Epidermal melanocyte (primary cell): ENCODE data around the gene TMA7.
"Not testable (repeated sequence)": the region's sequence is repeated elsewhere in the genome, so short reads cannot be mapped to it uniquely, and the experiment has no call there.

Experiments
- DNase-seq: peaks from one replicate; pipeline ENCODE4 v3.0.0; 2011; ENCODE audit warnings: low spot score; ENCODE audit not compliant: insufficient read length

The TMA7 gene

DNA sequence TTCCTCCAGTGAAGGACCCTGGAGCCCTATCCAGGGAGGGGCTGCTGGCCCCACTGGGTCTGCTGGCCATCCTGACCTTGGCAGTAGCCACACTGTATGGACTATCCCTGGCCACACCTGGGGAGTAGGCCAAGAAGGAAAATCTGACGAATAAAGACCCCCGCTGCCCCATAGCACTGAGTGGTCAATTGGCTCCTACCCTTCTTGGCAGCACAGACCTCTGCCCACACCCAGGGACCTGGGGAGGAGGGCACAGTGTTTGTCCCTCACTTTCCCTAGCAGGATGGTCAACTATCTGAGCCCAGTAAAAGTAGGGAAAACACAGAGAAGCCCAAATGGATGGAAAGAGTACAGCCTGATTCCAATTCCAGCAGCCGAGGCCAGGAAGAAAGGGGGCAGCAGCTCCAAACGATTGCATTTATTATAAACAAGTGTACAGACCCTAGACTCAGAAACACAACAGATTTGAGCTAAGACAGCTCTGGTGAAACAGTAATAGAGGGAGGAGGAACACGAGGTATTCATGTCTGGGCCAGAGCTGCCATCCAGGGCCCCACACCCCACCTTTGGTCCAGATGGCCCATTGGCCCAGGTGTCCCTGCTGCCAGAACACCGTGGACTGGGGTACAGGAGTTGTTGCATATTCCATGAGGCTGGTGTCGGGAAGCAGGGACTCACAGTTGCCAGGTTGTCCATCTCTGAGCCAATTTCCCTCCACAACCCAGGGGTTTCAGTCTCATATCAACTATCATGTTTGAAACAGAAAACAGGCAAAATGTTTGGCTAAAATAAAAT is 27.6 kb downstream of the TMA7 start:
- no peak for DNase-seq

- DNase-seq = no peak
Measured at GRCh38 chr3:48468329-48468731, 28.3 kb downstream of the TMA7 start.

DNA sequence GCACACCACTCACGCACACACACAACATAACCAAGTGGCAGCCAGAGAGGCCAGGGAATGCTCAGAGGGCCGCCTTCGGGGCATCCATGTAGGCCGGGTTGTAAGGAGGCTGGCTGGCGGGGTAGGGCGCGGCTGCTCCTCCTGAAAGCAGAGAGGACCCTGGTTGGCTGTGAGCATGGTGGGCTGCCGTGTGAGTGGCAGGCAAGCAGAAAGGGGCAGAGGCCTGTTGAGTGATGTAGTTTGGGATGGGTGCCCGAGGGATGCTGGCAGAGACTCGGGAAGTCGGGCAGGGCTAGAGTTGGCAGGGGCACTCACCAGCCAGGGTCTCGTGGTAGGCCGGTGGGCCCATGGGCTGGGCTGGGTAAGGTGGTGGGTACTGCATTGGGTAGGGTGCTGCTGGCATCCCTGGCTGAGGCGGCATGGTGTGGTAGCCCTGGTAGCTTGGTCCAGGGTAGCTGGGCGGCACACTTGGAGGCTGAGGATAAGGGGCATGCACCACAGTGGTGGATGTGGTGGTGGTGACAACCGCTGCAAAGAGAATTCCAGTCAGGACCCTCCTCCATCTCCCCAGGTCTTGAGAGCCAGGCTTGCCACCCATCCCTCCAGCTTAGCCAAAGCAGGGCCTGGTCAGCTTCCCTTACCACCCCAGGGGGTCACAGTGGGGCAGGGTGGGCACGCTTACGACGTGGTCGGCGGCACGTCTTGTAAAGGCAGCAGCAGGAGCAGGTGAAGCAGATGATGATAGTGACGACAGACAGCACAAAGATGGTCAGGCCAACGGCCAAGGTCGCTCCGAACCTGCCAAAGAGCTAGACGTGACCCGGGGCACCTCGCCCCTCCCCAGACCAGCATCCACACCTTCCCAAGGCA is 29.2 kb downstream of the TMA7 start:
- DNase-seq = no peak

DNA sequence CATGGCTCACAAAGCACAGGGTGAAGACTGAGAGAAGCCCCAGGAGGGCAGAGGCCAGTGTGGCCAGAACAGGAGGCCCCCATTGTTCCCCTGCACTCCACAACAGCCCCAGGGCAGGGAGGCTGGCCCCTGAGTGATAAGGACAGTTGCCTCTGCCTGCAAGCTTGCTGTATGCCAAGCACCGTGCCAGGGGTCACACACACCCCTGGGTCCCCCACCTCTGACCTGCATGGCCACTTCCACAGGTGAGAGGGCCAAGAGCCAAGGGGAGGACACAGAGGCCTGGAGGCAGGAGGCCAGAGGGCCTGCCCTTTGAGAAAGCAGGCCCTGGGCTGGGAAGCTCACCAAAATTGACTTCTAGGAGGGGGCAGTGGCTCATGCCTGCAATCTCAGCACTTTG is 30.2 kb downstream of the TMA7 start:
- DNase-seq = no peak

DNA sequence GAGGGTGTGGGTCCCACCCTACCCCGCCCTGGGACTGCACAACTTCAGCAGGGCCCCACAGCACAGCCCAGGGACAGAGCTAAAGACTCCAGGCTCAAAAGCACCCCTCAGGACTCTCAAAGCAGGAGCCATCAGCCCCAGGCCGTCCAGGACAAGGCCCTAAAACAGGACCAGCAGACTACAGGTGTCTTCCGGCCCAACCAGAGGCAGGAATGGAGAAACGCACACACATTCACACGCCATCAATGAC is 32.5 kb downstream of the TMA7 start:
- no peak for DNase-seq

GRCh38 chr3:48472923-48473616 is 33.0 kb downstream of the TMA7 start:
- peak; percentile 84 for DNase-seq

DNA sequence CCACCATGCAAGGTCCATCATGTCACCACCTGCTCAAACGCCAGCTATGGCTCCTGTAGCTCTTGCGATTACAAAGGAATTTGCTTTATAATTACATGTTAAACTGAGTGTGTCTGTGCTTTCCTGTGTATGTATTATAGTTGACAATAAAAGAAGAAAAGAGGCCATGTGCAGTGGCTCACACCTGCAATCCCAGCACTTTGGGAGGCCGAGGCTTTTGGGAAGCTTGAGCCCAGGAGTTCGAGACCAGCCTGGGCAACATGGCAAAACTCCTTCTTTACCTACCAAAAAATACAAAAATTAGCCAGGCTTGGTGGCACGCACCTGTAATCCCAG is 33.5 kb downstream of the TMA7 start:
- DNase-seq = no peak

GRCh38 chr3:48474031-48474430 is 34.0 kb downstream of the TMA7 start:
- not testable (repeated sequence) for DNase-seq

DNA sequence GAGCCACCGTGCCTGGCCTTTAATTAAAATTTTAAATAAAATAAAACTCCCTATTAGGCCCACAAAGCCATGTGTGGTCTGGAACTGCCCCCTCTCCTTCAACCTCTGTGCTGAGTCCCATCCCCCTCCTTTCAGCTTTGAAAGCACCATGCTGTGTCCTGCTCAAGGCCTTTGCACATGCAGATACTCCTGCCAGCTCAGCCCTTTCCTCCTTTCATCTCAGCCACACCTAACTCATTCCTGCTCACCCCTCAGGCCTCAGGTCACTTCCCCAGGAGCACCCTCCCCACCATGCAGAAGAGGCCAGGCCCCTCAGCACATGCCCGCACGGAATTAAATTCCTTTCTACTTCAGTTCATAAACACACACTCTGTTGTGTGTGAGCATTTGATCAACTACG is 34.6 kb downstream of the TMA7 start:
- no peak for DNase-seq

DNA sequence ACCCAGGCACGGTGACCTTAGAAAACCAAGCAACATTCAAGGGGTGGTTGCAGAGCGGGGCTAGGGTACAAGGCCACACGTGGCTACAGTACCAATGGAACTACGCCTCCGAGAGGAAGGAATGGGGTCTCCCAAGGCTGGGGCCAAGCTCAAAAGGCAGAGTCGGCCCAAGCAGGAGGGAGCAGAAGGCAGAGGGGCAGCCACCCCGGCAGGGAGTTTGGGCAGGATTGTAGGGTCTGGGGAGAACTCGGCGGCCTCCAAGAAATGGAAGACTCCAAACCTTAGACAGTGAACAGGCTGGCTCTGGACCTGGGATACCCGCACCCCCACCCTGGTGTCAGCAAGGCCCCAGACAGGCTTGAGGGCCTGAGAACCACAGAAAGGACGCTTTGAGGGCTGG is 35.1 kb downstream of the TMA7 start:
- no peak for DNase-seq

- no peak for DNase-seq
Measured at GRCh38 chr3:48476426-48477053, 36.5 kb downstream of the TMA7 start.

GRCh38 chr3:48477959-48478520 is 38.0 kb downstream of the TMA7 start:
- no peak for DNase-seq

- DNase-seq = no peak
Measured at GRCh38 chr3:48478626-48479555, 38.8 kb downstream of the TMA7 start.

GRCh38 chr3:48480891-48481290 is 40.8 kb downstream of the TMA7 start:
- DNase-seq = not testable (repeated sequence)

- not testable (repeated sequence) for DNase-seq
Measured at GRCh38 chr3:48482822-48483221, 42.8 kb downstream of the TMA7 start.

GRCh38 chr3:48486952-48487351 is 46.9 kb downstream of the TMA7 start:
- no peak for DNase-seq

DNA sequence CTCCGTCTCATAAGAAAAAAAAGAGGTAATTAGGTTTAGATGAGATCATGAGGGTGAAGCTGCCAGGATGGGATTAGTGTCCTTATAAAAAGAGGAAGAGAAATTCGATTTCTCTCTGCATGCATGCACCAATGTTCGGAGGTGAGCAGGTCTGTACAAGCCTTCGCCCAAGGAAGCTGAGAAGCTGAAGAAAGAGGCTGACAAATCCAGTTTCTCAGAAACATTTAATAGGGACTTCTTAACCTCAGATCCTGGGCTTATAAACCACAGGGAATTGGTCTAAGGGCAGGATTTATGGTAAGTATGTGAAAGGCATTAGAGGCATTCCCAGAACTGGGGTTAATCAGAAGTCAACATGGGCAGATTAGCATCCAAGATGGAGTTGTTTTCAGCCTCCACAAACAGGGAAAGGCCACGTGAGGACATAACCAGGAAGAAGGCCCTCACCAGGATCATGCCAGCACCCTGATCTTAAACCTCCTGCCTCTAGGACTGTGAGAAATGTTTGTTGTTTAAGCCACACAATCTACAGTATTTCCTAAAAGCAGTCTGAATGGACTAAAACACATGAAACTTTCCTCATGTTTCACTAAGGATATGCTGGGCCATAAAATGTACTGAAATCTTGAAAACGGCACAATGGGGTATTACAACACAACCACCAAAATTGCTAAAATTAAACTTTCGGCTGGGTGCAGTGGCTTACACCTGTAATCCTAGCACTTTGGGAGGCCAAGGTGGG is 52.6 kb downstream of the TMA7 start:
- DNase-seq = no peak

DNA sequence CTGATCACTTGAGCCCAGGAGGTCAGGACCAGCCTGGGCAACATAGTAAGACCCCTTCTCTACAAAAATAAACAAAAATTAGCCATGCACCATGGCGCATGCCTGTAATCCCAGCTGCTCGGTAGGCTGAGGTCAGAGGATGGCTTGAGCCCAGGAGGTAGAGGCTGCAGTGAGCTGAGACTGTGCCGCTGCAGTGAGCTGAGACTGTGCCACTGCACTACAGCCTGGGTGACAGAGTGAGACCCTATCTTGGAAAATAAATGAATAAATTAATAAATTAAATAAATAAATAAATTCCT is 53.1 kb downstream of the TMA7 start:
- DNase-seq = no peak
